CD4-positive, alpha-beta T cell treated with Interleukin-17A for 4 hours (primary cell): ENCODE results near the gene PIK3CA.
A peak's percentile ranks its signal among the peaks of the same experiment; 100 is the strongest.
"Not testable (repeated sequence)": the region's sequence is repeated elsewhere in the genome, so short reads cannot be mapped to it uniquely, and the experiment has no call there.

Experiments used
- DNase-seq: peaks from one replicate; pipeline ENCODE4 v3.0.0-alpha.2; 2020; ENCODE audit warnings: mixed read lengths

Gene PIK3CA

DNA sequence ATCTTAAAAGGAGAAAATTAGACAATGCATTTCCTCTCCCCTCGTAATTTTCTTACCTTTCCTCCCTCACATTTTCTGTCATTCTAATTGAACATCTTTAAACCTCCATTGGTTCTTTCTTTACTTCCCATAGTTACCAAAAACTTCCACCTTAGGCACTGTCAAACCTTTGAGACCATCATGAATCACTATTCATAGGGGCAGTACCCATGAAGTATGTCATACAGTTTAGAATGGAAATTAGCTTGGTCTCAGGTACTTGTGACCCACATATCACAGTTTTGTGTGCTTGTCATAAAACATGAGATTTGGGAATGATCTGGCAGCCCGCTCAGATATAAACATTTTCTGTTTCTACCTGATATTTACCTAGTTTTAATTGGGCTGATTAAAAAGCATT is 52.6 kb downstream of the PIK3CA start:
- no peak for DNase-seq

DNA sequence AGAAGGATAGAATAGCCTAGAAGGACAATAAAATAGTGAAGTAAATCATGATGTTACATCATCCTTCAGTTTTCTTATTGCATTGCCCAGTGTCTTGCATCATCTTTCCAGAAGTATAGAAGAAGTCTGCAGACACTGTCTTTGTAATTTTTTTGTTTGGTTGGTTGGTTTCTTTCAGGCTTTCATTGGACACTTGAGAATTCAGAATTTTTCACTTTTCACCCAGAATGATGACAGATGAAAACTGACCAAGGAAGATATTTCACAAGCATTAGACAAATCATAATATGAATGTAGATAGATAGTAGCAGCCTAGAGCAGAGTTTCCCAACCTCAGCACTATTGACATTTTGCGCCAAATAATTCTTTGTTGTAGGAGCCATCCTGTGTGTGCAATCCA is 67.4 kb downstream of the PIK3CA start:
- not testable (repeated sequence) for DNase-seq

DNA sequence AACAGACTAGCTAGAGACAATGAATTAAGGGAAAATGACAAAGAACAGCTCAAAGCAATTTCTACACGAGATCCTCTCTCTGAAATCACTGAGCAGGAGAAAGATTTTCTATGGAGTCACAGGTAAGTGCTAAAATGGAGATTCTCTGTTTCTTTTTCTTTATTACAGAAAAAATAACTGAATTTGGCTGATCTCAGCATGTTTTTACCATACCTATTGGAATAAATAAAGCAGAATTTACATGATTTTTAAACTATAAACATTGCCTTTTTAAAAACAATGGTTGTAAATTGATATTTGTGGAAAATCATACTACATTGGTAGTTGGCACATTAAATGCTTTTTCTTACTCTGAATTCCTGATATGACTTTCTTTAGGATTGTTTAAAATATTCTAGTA is 70.1 kb downstream of the PIK3CA start:
- not testable (repeated sequence) for DNase-seq

DNA sequence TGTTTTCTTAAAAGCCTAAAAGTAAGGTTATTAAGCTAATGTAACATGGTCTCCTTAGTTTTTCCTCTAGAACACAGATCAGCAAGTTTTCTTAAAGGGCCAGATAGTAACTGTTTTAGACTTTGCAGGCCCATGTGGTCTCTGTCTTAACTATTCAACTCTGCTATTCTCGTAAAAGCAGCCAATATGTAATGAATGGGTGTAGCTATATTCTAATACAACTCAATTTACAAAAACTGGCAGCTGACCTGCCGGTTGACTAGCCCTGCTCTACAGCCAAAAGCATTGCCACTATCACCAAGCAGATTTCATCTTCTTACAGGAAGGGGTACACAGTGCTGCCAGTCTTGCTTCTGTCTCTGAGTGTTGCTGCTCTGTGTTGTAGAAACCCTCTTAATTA is 75.4 kb downstream of the PIK3CA start:
- no peak for DNase-seq

DNA sequence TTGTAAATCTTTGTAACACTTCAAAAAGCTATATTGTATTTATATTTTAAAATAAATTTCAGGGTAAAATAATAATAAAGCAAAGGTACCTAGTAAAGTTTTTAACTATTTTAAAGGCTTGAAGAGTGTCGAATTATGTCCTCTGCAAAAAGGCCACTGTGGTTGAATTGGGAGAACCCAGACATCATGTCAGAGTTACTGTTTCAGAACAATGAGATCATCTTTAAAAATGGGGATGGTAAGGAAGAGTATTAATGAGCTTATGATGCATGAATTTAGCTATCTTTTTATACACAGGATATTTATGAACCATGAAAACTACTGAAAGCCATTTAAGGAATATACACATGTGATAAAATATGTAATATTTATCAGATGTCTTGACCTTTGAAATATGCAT is 76.4 kb downstream of the PIK3CA start:
- no peak for DNase-seq

DNA sequence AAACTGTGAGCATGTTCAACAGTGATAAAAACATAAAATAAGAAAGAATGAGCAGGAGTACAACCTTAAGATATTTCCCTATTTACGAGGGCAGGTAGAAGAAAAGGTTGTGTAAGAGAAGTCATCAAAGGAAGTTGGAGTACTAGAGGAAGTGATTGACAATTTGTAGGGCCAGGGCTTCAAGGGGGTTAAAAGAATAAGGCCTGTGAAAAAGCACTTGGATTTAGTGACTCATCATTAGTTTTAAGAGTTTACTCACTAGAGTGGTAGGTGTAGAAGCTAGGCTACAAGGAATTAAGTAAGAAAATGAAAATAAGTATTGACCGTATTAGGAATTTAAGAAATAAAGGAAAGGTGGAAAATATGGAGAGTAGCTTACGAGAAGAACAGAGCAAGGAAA is 79.2 kb downstream of the PIK3CA start:
- DNase-seq: no peak

DNA sequence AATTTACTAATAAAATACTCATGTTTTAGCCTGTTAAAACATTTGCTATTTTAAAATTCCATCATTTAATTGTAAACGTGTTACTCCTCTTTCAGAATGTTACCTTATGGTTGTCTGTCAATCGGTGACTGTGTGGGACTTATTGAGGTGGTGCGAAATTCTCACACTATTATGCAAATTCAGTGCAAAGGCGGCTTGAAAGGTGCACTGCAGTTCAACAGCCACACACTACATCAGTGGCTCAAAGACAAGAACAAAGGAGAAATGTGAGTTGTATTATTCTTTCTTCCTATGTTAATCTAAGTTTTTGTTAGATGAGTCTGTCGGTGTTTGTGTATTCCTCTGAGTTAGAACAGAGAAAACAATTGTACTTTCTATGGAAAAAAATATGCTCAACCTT is 81.0 kb downstream of the PIK3CA start:
- no peak for DNase-seq

DNA sequence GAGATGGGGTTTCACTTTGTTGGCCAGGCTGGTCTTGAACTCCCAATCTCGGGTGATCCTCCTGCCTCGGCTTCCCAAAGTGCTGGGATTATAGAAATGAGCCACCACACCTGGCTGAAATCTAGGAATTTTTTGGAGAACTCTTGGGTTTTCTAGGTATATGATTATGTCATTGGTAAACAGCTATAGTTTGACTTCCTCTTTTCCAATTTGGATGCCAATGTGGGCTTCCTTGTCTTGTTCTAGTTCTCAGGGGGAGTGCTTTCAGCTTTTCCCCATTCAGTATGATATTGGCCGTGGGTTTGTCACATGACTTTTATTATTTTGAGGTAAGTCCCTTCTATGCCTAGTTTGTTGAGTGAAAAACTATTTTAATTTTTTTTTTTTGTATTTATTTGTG is 84.9 kb downstream of the PIK3CA start:
- DNase-seq: no peak

DNA sequence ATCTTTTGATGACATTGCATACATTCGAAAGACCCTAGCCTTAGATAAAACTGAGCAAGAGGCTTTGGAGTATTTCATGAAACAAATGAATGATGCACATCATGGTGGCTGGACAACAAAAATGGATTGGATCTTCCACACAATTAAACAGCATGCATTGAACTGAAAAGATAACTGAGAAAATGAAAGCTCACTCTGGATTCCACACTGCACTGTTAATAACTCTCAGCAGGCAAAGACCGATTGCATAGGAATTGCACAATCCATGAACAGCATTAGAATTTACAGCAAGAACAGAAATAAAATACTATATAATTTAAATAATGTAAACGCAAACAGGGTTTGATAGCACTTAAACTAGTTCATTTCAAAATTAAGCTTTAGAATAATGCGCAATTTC is 86.0 kb downstream of the PIK3CA start:
- no peak for DNase-seq

DNA sequence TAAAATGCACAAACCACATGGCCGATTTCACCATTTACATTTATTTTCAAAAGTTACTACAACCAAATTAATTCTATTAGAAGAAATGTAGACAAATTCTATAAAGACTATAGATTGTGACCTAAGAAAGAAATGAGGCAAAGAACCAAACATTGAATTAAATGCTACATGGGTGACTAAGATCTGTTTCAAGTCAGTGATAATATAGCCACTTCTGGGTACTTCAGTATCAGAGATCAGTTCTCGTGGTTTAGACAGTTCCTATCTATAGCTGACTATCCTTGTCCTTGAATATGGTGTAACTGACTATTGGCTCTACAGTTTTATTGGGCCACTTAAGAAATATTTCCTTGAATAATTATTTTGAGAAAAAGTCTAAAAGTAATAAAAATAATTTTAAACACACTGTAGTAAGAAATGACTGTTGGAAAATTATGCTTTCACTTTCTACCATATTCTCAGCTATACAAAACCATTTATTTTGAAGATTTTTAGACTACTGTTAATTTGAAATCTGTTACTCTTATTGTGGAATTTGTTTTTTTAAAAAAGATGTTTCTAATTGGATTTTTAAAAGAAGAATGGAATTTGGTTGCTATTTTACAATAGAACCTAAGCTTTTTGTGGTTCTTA is 88.6 kb downstream of the PIK3CA start:
- DNase-seq: no peak

DNA sequence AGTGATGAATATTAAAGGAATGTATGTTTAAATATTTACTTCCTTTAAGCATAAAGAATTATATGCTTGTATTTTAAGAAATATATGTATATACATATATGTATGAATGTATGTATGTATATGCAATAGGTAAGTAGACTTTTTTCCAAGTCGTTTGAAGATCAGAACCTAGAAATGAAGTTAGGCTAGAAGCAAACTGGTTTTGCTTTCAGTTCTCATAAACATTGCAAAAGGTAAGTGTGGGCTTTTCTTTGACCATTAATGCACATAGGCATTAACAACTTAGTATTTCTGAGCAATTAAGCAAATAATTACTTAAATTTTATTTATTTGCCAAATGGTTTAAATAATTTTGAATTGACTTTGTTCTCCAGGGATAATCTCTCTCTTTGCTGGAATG is 92.1 kb downstream of the PIK3CA start:
- DNase-seq: not testable (repeated sequence)

DNA sequence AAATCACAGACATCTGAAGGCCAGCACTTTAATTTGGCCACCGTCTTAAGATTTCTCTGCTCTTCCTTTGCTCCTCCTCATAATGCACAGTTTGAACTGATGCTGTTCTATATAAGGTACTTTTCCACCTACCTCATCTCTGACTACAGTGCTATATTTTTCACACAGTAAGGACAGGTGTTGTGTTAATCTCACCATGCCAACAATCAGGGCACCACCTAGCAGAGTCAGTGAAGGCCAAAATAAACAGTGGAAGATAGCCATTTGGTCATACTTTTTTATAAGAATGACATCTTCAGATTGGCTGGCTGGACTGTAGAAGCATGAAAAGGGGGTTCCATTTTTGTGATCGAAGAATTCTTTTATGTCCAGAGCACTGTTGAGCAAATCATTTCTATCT is 94.7 kb downstream of the PIK3CA start:
- not testable (repeated sequence) for DNase-seq

DNA sequence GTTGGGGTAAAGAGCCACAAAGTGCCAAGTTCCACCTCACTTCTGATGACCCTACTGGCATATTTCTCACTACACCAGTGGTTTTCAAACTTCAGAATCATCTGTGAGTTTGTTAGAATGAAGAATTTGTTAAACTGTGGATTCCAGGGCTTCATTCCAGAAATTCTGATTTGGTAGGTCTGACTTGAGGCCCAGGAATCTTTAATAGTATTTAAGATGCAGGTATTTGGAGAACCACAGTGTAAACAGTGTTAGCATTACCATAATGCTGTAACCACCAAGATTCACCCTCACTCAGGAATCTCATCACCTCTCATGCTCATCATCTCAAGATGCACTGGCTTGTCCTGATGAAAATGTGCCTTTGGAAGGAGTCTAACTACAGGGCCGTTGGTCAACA is 96.7 kb downstream of the PIK3CA start:
- DNase-seq: no peak

DNA sequence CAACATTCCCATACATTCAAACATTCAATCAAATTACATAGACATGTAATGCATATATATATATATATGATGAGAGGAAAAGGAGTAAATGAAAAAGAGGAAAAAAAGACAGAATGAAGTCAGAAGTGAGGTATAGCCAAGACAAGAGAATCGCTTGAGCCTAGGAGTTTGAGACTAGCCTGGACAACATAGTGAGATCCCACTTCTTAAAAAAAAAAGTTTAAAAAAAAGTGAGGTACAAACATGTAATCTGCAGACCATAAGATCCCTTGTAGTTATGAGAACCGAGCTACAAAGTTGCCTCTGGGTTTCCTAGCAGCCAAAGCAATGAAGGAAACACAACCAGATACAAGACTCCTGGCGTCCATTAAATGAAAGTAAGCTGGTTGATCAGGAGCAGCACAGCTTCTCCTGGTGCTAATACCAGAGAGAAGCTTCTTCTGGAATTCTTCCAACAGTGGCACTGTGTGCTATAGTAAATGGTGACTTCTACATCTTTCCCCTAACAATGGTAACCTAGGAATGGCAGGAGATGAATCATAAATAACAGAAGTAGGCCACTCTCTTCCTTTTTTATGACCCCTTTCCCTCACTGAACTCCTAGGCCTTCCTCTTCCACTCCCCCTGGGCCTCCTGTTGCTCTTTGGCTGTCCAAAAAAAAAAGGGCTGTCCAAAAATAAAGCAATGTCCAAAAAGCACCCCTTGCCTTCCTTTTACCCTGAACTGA is 99.3 kb downstream of the PIK3CA start:
- no peak for DNase-seq

DNA sequence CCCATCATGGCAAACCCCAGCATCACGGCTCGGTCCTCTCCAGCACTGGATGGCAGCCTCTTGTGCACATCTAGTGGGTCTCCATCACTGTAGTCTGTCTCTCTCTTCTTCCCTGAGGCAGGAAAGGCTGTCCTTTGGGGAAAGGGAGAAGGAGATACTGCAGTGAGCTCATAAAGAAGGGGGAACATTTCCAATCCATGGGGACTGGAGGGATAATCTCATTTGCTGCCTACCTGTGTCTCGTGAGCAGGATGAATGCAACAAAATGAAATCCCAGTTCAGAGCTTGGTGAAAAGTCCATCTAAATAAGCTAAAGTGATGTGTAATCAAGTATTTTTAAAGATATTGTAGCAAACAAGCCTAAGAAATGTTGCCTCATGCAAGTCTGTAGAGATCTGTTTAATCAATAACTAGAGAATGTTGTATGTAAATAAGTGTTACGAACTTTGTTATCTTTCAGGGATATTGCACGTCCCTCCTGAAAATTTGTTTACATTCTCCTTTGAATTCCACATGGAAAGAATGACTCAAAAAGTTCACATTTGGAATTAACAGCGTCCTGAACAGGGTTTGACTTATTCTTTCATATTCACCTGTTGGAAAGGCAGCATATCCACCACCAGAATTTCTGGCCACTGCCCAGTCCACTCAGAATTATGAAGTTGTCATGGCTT is 102.8 kb downstream of the PIK3CA start, which contains the start of gene KCNMB3:
Gene KCNMB3 (minus strand): TSS at position 312 of the 674 bp plus-strand sequence. CDS start 124 bp downstream, at position 188.
- DNase-seq: no peak

DNA sequence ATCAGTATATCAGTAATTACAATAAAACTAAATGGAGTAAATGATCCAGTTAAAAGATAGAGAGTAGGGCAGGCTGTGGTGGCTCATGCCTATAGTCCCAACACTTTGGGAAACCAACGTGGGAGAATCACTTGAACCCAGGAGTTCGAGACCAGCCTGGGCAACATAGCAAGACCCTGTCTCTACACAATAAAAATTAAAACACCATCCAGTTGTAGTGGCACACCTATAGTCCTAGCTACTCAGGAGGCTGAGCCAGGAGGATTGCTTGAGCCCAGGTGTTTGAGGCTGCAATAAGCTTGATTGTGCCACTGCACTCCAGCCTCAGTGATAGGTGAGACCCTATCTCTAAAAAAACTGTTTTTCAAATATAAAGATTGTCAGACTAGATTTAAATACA is 108.7 kb downstream of the PIK3CA start:
- DNase-seq: no peak

DNA sequence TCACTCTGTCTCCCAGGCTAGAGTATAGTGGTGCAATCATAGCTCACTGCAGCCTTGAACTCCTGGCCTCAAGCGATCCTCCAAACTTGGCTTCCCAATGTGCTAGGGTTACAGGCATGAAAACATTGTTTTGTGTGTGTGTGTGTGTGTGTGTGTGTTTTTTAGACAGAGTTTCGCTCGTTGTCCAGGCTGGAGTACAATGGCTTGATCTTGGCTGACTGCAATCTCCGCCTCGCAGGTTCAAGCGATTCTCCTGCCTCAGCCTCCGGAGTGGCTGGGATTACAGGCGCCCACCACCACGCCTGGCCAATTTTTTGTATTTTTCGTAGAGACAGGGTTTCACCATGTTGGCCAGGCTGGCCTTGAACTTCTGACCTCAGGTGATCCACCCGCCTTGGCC is 109.6 kb downstream of the PIK3CA start:
- not testable (repeated sequence) for DNase-seq

DNA sequence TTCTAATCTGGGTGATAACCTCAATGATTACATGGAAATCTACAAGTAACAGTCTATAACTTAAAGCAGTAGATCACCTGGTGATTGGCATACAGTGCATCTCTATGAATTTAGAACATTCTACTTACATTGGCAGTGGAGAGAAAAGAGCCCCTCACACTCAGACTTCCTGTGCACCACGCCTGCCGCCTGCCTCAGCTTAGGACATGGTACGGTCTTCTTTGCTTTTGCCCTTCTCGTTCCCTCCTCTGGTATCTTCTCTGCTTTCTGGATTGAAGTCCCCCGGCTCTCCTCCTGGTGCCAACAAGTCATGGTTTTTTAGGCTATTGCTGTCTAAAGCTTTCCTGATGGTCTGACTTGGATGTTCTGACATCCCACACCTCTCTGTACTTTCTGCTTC is 110.7 kb downstream of the PIK3CA start:
- no peak for DNase-seq

DNA sequence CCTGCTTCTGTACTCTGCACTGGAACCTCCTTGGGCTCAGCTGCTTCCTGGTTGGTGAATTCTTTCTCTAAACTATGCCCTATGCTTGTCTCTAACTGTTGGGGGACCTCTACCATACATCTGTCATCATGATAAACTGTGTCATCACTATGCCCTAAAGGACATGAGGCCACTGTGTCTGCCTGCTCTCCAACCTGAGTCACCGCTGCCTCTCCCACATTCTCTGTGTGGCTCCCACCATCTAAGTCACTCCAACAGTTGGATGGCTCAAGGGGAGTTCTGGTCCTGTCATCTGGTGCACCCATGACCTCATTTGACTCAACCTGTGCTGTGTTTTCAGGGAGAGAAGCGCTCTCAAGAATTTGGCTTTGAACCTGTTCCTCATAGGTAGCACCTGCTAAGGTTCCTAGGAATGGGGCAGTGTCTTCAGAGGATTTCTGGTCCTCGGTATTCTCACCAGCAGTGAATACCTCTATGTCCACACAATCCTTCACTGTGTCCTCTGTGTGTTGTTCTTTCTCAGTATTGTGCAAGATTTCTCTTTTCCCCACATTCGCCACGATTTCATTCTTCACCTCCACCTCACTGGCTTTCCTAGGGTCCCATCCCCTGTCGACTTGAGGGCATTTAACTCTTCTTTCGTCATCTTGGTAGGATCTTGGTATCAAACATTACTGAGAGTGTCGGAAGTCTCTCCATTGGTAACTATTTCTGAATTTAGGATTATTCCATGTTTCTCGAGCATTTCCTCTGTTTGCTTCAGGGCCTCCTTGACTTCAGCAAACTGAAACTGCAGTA is 112.0 kb downstream of the PIK3CA start:
- not testable (repeated sequence) for DNase-seq

DNA sequence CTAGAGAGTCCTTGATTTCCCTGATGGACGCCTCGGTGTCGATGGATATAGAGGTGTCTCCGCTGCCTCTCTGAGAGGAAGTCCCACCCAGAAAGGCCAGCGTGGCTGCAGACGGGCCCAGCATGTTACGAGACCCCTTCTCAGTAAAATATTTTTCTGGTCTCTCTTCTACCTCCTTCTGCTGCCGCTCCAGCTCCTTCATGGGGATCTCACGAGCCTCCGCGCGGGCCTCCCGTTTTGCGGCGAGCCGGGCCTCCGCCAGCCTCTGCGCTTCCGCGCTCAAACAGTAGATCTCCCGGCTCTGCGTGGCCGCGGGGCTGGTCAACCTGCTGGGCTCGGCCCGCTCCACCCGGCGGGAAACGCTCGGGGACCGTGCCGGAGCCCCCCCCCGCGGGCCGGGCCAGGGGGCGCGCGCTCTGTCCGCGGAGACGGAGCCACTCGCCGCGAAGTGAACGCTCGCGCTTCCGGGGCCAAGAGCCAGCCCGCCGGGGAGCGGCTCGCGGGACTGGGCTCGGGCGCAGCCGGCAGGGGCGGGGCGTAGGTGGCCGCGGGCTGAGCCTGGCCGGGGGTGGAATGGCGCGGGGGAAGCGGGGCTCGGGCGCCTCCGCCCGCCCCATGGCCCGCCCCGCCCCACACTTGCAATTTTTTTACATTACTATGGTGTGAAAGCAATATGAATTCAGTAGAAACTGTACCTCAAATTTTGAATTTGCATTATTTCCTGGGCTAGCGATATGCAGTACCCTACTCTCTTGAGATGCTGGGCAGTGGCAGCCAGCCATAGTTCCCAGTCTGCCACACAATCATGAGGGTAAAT is 113.0 kb downstream of the PIK3CA start:
- DNase-seq: peak; percentile 78

DNA sequence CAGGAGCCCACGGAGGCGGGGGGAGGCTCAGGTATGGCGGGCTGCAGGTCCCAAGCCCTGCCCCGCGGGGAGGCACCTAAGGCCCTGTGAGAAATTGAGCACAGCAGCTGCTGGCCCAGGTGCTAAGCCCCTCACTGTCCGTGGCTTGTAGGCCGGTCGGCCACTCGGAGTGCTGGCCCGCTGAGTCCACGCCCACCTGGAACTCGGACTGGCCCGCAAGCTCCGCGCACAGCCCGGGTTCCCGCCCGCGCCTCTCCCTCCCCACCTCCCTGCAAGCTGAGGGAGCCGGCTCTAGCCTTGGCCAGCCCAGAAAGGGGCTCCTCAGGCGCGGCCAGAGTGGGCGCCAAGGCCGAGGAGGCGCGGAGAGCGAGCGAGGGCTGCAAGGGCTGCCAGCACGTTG is 115.0 kb downstream of the PIK3CA start:
- no peak for DNase-seq

DNA sequence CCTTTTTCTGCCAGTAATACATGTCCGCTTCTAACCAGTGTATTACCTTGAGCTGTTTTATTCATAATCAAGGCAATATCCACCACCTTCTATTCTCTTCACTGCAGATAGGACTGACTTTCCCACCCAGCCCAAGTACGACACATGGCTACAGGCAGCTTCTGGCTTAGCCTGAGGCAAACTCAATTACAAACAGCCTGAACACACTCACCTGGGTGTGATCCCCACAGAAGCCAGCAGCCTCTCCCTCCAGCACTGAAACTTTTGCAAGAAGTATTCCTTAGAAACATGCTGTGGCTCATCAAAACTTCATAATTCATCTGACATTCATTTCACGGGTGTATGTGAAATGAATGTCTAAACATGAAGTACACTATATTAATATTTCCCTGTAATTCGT is 116.3 kb downstream of the PIK3CA start:
- DNase-seq: no peak
